OCI-LY3 (cell line): ENCODE results near the gene LTO1.

Source experiments
- H2AFZ ChIP-seq: fragments of 200-600, 300-600 bp; shearing (Covaris generic); 2 replicates; pipeline ENCODE4 v1.6.0; 2014; ENCODE audit warnings: antibody characterized with exemption, low read depth, low read length
- H3K27ac ChIP-seq: fragments of 200-600, 300-600 bp; sonication (generic); 2 replicates; pipeline ENCODE4 v1.5.1; 2014; ENCODE audit warnings: mild to moderate bottlenecking, low read length, moderate library complexity, mixed read lengths
- H3K27me3 ChIP-seq: fragments of 200-600, 300-600 bp; sonication (generic); 2 replicates; pipeline ENCODE4 v1.6.1; 2014; ENCODE audit warnings: low read depth, low read length, mixed read lengths
- H3K36me3 ChIP-seq: fragments of 200-600, 300-600 bp; sonication (generic); replicated peaks from 2 replicates; pipeline ENCODE3; 2014; ENCODE audit warnings: low read depth, low read length, mixed read lengths
- H3K4me1 ChIP-seq: fragments of 300-600, 200-600 bp; sonication (generic); 2 replicates; pipeline ENCODE4 v1.6.1; 2014; ENCODE audit warnings: low read length, mixed read lengths
- H3K4me2 ChIP-seq: fragments of 200-600, 300-600 bp; sonication (generic); 2 replicates; pipeline ENCODE4 v1.6.1; 2014; ENCODE audit warnings: low read length, mixed read lengths
- H3K4me3 ChIP-seq: fragments of 300-600, 200-600 bp; sonication (generic); 2 replicates; pipeline ENCODE4 v1.5.1; 2014; ENCODE audit warnings: antibody characterized with exemption, mild to moderate bottlenecking, low read length, moderate library complexity
- H3K79me2 ChIP-seq: fragments of 300-600, 200-600 bp; shearing (Covaris generic); 2 replicates; pipeline ENCODE4 v1.6.1; 2014; ENCODE audit warnings: mild to moderate bottlenecking, low read length, mixed read lengths
- H3K9ac ChIP-seq: fragments of 300-600, 200-600 bp; shearing (Covaris generic); 2 replicates; pipeline ENCODE4 v1.6.0; 2014; ENCODE audit warnings: mild to moderate bottlenecking, low read length, moderate library complexity
- H3K9me3 ChIP-seq: fragments of 200-600, 300-600 bp; shearing (Covaris generic); 2 replicates; pipeline ENCODE4 v1.6.1; 2014; ENCODE audit warnings: low read length, mixed read lengths; ENCODE audit not compliant: insufficient read depth
- H4K20me1 ChIP-seq: fragments of 200-600, 300-600 bp; sonication (generic); 2 replicates; pipeline ENCODE4 v1.6.1; 2016; ENCODE audit warnings: low read length, mixed read lengths; ENCODE audit not compliant: insufficient read depth
- EZH2phosphoT487 ChIP-seq: fragments of 200-600 bp; shearing (Covaris generic); IDR thresholded peaks from 2 replicates; pipeline ENCODE4 v1.6.1; 2018; ENCODE audit warnings: antibody characterized with exemption, mixed run types, low read depth
- TF ChIP-seq, protein P1 (sequence below): fragments of 200-600, 300-600 bp; sonication (generic); IDR thresholded peaks from 2 replicates; pipeline ENCODE4 v1.5.1; 2014; ENCODE audit warnings: antibody characterized with exemption, low read length, low read depth

The LTO1 gene

DNA sequence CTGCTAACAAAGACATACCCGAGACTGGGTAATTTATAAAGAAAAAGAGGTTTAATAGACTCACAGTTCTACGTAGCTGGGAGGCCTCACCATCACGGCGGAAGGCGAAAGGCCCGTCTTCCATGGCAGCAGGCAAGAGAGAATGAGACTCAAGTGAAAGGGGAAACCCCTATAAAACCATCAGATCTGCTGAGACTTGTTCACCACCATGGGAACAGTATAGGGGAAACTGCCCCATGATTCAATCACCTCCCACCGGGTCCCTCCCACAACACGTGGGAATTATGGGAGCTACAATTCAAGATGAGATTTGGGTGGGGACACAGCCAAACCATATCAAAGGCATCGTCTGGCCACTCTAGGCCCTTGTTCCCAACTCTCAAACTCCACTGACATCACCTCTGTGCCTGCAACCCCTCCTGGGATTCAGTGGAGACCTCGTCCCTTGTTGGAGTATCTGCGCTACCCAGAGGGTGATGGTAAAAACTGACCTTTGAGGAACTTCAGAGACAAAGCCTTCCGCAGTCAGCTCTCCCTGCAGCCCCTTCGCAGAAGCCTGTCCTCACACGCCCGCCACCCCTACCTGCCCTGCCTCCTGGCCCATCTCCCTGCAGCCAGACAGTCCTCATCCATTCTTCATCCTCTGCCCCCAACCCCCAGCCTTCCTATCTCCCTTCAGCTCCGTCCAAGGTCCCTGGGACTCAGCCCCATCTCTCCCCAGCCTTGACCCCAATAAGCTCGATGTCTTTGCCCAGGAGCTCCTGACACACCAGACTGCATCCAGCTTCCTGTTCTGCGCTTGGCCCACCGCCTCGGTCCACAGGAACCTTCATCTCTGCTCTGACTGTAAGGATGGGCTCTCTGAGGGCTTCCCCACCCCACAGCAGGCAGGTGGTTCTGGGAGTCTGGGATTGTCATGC lies 18.4 kb downstream of the LTO1 start:
- Histone ChIP-seq H3K4me1 (no peaks in the 10 kb centered on the region), H3K27ac (no peak overlapping the region), H3K4me2 (no peak overlapping the region), H2AFZ (no peak overlapping the region), H4K20me1 (no peaks in the 10 kb centered on the region), H3K79me2 (no peaks in the 10 kb centered on the region), H3K27me3 (no peaks in the 10 kb centered on the region), H3K9ac (no peak overlapping the region), H3K4me3 (no peak overlapping the region), H3K9me3 (no peaks in the 10 kb centered on the region), H3K36me3 (peaks cover 12% of the 10 kb centered on the region)
- TF ChIP-seq, protein P1, sequence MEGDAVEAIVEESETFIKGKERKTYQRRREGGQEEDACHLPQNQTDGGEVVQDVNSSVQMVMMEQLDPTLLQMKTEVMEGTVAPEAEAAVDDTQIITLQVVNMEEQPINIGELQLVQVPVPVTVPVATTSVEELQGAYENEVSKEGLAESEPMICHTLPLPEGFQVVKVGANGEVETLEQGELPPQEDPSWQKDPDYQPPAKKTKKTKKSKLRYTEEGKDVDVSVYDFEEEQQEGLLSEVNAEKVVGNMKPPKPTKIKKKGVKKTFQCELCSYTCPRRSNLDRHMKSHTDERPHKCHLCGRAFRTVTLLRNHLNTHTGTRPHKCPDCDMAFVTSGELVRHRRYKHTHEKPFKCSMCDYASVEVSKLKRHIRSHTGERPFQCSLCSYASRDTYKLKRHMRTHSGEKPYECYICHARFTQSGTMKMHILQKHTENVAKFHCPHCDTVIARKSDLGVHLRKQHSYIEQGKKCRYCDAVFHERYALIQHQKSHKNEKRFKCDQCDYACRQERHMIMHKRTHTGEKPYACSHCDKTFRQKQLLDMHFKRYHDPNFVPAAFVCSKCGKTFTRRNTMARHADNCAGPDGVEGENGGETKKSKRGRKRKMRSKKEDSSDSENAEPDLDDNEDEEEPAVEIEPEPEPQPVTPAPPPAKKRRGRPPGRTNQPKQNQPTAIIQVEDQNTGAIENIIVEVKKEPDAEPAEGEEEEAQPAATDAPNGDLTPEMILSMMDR = no peak
- TF ChIP-seq EZH2phosphoT487 = no peak

DNA sequence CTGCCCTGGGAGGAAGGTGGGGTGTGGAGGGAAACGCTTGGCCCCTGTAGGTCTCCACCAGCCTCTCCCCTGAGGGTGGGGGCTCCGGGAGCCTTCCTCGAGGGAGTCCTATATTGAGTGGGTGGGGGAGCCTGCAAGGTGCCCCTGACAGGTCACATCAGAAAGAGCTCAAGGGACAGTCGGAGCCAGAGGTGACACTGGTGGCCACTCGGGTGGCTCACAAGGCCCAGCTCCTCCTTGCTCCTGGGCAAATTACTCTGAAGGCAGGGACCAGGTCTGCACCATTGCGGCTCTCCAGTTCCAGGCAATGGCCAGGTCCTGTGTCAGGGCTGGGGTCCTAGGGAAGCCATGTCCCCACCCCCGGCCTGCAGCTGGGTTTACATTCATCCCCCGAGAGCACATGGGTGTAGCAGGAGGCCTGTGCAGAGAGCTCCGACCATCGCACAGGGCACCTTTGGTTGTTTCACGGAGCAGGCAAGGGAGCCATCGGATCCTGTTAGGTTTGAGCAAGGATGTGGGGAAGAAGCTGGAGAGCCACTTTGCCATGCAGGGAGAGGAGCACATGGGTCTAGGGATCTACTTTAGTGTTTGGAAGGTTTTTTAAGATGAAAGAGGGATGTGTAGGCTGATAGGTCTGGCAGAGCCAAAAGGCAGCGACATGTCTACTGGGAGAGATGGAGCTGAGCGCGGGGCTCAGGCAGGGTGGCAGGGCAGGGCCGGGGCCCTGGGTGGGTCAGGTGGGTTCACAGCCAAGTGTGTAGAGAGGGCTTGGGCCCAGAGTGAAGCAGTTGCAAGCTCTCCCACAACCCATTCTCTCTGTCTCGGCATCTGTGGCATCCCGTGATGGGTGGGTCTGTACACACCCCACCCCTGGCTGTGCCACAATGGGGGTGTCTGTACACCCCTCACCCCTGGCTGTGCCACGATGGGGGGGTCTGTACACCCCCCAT lies 19.4 kb downstream of the LTO1 start:
- Histone ChIP-seq H2AFZ (no peak overlapping the region), H3K4me3 (no peak overlapping the region), H3K4me2 (no peak overlapping the region), H3K4me1 (no peaks in the 10 kb centered on the region), H3K27me3 (no peaks in the 10 kb centered on the region), H4K20me1 (no peaks in the 10 kb centered on the region), H3K27ac (no peak overlapping the region), H3K36me3 (peaks cover 20% of the 10 kb centered on the region), H3K9ac (no peak overlapping the region), H3K9me3 (no peaks in the 10 kb centered on the region), H3K79me2 (no peaks in the 10 kb centered on the region)
- TF ChIP-seq, protein P1 = no peak
- TF ChIP-seq EZH2phosphoT487 = no peak

DNA sequence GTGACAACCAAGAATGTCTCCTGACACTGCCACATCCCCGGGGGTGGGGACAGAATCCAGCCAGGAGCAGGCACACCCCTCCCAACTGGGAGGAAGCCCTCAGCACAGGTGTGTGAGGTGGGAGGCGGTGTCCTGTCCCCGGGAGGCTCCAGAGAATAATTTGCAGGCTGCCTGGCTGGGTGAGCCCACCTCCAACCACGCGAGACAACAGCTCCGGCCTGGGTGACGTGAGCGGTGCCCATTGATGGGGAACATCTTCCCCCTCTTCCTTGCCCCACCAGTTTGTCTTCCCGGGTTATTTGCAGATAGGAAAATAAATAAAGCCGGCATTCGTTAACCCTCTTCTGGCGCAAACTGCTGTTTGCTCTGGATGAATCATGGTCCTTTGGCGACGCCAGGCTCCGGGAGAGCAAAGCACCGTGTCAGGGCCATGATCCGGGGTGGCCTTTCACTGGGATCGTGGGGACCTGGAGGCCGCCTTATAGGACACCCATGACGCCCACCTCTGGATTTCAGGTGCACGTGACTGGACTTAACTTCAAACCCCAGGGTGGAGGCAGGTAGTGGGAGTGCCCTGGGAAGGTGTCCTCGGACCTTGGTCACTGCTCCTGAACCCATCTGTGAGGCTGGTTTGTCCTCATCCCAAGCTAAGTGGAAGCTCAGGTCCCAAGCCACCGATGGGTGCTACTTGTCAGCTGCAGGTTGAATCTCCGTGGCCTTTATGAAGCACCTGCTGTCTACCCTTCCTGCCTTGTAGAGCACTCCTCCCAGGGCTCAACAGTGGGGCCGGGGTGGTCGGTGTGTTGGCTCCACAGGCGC lies 20.3 kb downstream of the LTO1 start:
- peaks cover 25% of the 10 kb centered on the region for H3K36me3 ChIP-seq
- H4K20me1 ChIP-seq = no peaks in the 10 kb centered on the region
- H3K9ac ChIP-seq = no peak overlapping the region
- H3K4me3 ChIP-seq = no peak overlapping the region
- no peak overlapping the region for H2AFZ ChIP-seq
- no peaks in the 10 kb centered on the region for H3K9me3 ChIP-seq
- no peak overlapping the region for H3K4me2 ChIP-seq
- H3K4me1 ChIP-seq = no peaks in the 10 kb centered on the region
- no peak overlapping the region for H3K27ac ChIP-seq
- TF ChIP-seq EZH2phosphoT487 = no peak
- TF ChIP-seq, protein P1 = no peak
- 0 out of 2 replicates have a peak, but pooled peaks cover 1% of the 10 kb centered on the region for H3K79me2 ChIP-seq
- H3K27me3 ChIP-seq = no peaks in the 10 kb centered on the region
